ENCODE data around the gene EFHC1. TPM values are rescaled to one million over a fixed set of nuclear protein-coding genes. Genes with fewer than 3 reads are reported as not detected.
A peak's percentile ranks its signal among the peaks of the same experiment; 100 is the strongest.

EFHC1 gene
- total RNA-seq, 1 donor from 2014 or later, result 9.6 TPM

DNA sequence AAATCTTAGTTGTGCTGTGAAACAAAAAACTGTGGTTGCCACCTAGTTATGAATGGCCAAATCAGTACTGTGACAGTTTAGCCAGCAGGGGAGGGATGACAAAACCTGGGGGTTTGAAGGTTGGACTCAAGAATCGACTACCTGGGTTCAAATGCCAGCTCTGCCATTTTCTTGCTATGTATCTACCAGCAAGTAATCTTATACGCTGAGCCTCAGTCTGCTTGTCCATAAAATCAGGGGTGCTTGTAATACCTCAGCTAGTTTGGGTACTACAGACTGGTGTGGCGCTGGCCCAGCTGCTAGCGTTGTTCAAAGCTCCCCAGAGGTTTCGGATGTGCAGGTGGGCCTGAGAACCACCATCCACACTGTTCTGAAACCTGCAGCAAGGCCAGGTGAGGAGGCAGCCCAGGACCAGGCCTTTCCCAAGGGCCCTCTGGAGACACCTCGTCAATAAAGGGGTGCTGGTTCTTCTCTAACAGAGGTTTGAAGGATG is 116.3 kb downstream of the EFHC1 start:
- H3K9me3 Mint-ChIP-seq (ENCODE audit: low read depth), result no peaks in the 10 kb centered on the region
- H3K36me3 Mint-ChIP-seq (ENCODE audit: low read depth), result peaks cover 16% of the 10 kb centered on the region
- TF ChIP-seq, protein P1, sequence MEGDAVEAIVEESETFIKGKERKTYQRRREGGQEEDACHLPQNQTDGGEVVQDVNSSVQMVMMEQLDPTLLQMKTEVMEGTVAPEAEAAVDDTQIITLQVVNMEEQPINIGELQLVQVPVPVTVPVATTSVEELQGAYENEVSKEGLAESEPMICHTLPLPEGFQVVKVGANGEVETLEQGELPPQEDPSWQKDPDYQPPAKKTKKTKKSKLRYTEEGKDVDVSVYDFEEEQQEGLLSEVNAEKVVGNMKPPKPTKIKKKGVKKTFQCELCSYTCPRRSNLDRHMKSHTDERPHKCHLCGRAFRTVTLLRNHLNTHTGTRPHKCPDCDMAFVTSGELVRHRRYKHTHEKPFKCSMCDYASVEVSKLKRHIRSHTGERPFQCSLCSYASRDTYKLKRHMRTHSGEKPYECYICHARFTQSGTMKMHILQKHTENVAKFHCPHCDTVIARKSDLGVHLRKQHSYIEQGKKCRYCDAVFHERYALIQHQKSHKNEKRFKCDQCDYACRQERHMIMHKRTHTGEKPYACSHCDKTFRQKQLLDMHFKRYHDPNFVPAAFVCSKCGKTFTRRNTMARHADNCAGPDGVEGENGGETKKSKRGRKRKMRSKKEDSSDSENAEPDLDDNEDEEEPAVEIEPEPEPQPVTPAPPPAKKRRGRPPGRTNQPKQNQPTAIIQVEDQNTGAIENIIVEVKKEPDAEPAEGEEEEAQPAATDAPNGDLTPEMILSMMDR (IDR thresholded peaks at IDR 0.05), result peak; percentile 15
- DNase-seq (ENCODE audit: low spot score), result no peak
- no peak overlapping the region for H3K4me3 Mint-ChIP-seq (ENCODE audit: unreplicated experiment)
- peaks cover 83% of the 10 kb centered on the region for H3K4me1 Mint-ChIP-seq (ENCODE audit: low read depth)
- H3K27me3 Mint-ChIP-seq (ENCODE audit: low read depth), result no peaks in the 10 kb centered on the region
- H3K27ac Mint-ChIP-seq (ENCODE audit: unreplicated experiment), result peak overlapping the region; percentile 95

GRCh38 chr6:52537001-52537753 is 117.0 kb downstream of the EFHC1 start:
- Mint-ChIP-seq H3K27ac (ENCODE audit: unreplicated experiment) (peak overlapping the region; percentile 95), H3K4me1 (ENCODE audit: low read depth) (peaks cover 83% of the 10 kb centered on the region), H3K36me3 (ENCODE audit: low read depth) (peaks cover 16% of the 10 kb centered on the region), H3K9me3 (ENCODE audit: low read depth) (no peaks in the 10 kb centered on the region), H3K4me3 (ENCODE audit: unreplicated experiment) (no peak overlapping the region), H3K27me3 (ENCODE audit: low read depth) (no peaks in the 10 kb centered on the region)
- TF ChIP-seq, protein P1 (IDR thresholded peaks at IDR 0.05), result no peak
- no peak for DNase-seq (ENCODE audit: low spot score)

DNA sequence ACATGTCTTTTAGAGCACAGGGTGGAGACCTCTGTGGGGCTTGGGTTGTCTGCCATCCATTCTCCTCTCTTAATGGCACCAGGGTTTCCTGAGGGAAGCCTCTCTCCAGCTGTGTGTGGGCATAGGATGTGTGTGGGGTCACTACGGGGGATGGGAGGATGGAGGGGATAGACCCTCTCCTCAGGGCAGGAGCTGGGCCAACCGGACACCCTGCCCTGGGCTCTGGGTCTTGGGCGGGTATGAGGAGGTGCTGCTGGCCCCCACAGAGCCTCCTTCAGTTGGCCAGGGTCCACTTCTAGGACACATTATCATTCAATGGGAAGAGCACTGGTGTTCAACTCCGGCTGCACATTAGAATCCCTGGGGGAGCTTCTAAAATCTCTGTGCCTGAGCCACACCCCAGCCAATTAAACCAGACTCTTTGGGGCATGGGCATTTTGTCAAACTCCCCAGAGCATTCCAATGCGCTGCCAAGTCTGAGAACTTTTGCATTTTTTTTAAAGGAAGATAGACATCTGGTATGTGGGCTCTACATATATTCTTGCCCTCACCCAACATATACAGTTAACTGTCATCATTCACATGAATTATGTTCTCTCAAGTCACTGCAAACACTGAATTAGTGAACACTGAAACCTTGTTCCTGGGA is 118.2 kb downstream of the EFHC1 start:
- no peaks in the 10 kb centered on the region for H3K27me3 Mint-ChIP-seq (ENCODE audit: low read depth)
- no peaks in the 10 kb centered on the region for H3K9me3 Mint-ChIP-seq (ENCODE audit: low read depth)
- no peak for DNase-seq (ENCODE audit: low spot score)
- peaks cover 85% of the 10 kb centered on the region for H3K4me1 Mint-ChIP-seq (ENCODE audit: low read depth)
- TF ChIP-seq, protein P1 (IDR thresholded peaks at IDR 0.05), result no peak
- peak overlapping the region; percentile 44 for H3K4me3 Mint-ChIP-seq (ENCODE audit: unreplicated experiment)
- H3K27ac Mint-ChIP-seq (ENCODE audit: unreplicated experiment), result peak overlapping the region; percentile 95
- H3K36me3 Mint-ChIP-seq (ENCODE audit: low read depth), result peaks cover 15% of the 10 kb centered on the region

- H3K36me3 Mint-ChIP-seq (ENCODE audit: low read depth), result peaks cover 11% of the 10 kb centered on the region
- H3K27ac Mint-ChIP-seq (ENCODE audit: unreplicated experiment), result peak overlapping the region; percentile 95
- TF ChIP-seq, protein P1 (IDR thresholded peaks at IDR 0.05), result peak; percentile 17
- DNase-seq (ENCODE audit: low spot score), result no peak
- H3K27me3 Mint-ChIP-seq (ENCODE audit: low read depth), result no peaks in the 10 kb centered on the region
- peak overlapping the region; percentile 44 for H3K4me3 Mint-ChIP-seq (ENCODE audit: unreplicated experiment)
- H3K9me3 Mint-ChIP-seq (ENCODE audit: low read depth), result no peaks in the 10 kb centered on the region
- H3K4me1 Mint-ChIP-seq (ENCODE audit: low read depth), result peaks cover 89% of the 10 kb centered on the region
Measured at GRCh38 chr6:52538901-52539354, 118.8 kb downstream of the EFHC1 start.

DNA sequence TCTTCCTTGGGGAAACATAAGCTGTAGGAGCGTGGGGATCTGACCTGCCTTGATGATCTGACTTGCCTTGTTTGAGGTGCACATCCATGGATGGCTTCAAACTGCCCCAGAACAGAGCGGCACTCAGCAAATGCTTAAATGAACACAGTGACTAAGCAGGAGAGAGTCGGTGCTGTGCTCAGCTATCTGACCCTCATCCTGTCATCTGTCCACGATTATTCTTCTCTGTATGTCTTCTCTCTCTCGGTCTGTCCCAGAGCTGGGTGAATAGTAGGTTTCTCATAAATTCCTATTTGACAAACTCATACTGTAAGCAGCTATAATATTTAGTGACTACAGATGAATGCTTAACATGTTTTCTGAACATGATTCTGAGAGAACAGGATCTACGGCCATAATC is 119.5 kb downstream of the EFHC1 start:
- Mint-ChIP-seq H3K27ac (ENCODE audit: unreplicated experiment) (peak overlapping the region; percentile 95), H3K27me3 (ENCODE audit: low read depth) (no peaks in the 10 kb centered on the region), H3K36me3 (ENCODE audit: low read depth) (peaks cover 7% of the 10 kb centered on the region), H3K4me3 (ENCODE audit: unreplicated experiment) (peak overlapping the region; percentile 44), H3K9me3 (ENCODE audit: low read depth) (no peaks in the 10 kb centered on the region), H3K4me1 (ENCODE audit: low read depth) (peaks cover 95% of the 10 kb centered on the region)
- TF ChIP-seq, protein P1 (IDR thresholded peaks at IDR 0.05), result no peak
- no peak for DNase-seq (ENCODE audit: low spot score)
